HepG2 (cell line): Measurements from ENCODE around the gene DEFB127.

Experiments used
- ATF7-NPFF ChIP-seq: sonication (generic); formaldehyde crosslinking; IDR thresholded peaks from 2 replicates; pipeline ENCODE4 v1.8.1; 2023; ENCODE audit warnings: mild to moderate bottlenecking, low read depth, missing genetic modification reagents, moderate library complexity
- BRD4 ChIP-seq: sonication (generic); formaldehyde crosslinking; IDR thresholded peaks from 2 replicates; pipeline ENCODE4 v1.4.0; 2020; ENCODE audit warnings: missing genetic modification reagents
- MEIS2 ChIP-seq: sonication (generic); formaldehyde crosslinking; IDR thresholded peaks from 2 replicates; pipeline ENCODE4 v1.9.0; 2021; ENCODE audit warnings: mild to moderate bottlenecking, missing genetic modification reagents
- PCBP1 ChIP-seq: fragments of 200-400 bp; formaldehyde crosslinking; IDR thresholded peaks from 2 replicates; pipeline ENCODE4 v1.6.1; 2017; ENCODE audit warnings: mild to moderate bottlenecking, low read depth, low read length, borderline replicate concordance
- PHF21A ChIP-seq: sonication (generic); formaldehyde crosslinking; IDR thresholded peaks from 2 replicates; pipeline ENCODE4 v1.5.0; 2020; ENCODE audit warnings: mild to moderate bottlenecking, missing genetic modification reagents
- SALL1 ChIP-seq: sonication (generic); formaldehyde crosslinking; IDR thresholded peaks from 2 replicates; pipeline ENCODE4 v1.8.0; 2022; ENCODE audit warnings: mild to moderate bottlenecking, missing genetic modification reagents
- YY1 ChIP-seq: IDR thresholded peaks from 2 replicates; pipeline ENCODE4 v1.6.1; 2011; ENCODE audit warnings: low read length, low read depth, moderate library complexity, mild to moderate bottlenecking; ENCODE audit not compliant: insufficient read depth, insufficient replicate concordance
- ZKSCAN8 ChIP-seq: IDR thresholded peaks from 2 replicates; pipeline ENCODE4 v1.6.1; 2016; ENCODE audit warnings: borderline replicate concordance, missing genetic modification reagents, missing compliant biosample characterization
- ZNF367 ChIP-seq: sonication (generic); formaldehyde crosslinking; IDR thresholded peaks from 2 replicates; pipeline ENCODE4 v1.4.0; 2020; ENCODE audit warnings: missing genetic modification reagents, borderline replicate concordance

GRCh38 chr20:168876-169275 is 11.6 kb downstream of the DEFB127 start:
- no peak for TF ChIP-seq ZKSCAN8
- TF ChIP-seq BRD4 (CRISPR knock-in tag): no peak
- TF ChIP-seq SALL1 (CRISPR knock-in tag): no peak
- no peak for TF ChIP-seq ZNF367 (CRISPR knock-in tag)
- TF ChIP-seq MEIS2 (CRISPR knock-in tag): no peak
- no peak for TF ChIP-seq YY1
- no peak for TF ChIP-seq PHF21A (CRISPR knock-in tag)
- no peak for TF ChIP-seq ATF7-NPFF (CRISPR knock-in tag)
- TF ChIP-seq PCBP1: no peak
